ENCODE results near the gene GOPC. TPM values are rescaled to one million over a fixed set of nuclear protein-coding genes. Genes with fewer than 3 reads are reported as not detected.

Gene GOPC
- total RNA-seq, 3 donors from 2014 or later (not counting 1 experiment from before 2014, with no cell fraction given) = 17.5 to 27.7 (median 20.4) TPM

DNA sequence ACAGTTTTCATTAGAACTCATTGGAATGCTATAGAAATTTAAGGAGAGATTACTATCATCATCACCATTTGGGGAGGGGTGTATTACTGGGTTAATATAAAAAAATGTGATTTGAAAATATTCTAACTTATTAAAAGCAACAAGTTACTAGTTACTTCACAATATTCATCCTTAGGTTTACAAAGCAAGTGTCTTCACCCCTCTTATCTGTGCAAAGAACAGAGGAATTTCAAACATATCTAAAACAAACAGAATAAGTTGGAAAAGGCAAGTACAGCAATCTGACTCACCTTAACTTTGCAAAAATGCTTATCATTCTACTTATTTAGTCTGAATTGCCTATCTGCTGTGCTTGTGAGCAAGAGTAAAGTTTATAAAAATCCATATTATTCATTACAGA is 87.0 kb downstream of the GOPC start:
- TF ChIP-seq, protein P1, sequence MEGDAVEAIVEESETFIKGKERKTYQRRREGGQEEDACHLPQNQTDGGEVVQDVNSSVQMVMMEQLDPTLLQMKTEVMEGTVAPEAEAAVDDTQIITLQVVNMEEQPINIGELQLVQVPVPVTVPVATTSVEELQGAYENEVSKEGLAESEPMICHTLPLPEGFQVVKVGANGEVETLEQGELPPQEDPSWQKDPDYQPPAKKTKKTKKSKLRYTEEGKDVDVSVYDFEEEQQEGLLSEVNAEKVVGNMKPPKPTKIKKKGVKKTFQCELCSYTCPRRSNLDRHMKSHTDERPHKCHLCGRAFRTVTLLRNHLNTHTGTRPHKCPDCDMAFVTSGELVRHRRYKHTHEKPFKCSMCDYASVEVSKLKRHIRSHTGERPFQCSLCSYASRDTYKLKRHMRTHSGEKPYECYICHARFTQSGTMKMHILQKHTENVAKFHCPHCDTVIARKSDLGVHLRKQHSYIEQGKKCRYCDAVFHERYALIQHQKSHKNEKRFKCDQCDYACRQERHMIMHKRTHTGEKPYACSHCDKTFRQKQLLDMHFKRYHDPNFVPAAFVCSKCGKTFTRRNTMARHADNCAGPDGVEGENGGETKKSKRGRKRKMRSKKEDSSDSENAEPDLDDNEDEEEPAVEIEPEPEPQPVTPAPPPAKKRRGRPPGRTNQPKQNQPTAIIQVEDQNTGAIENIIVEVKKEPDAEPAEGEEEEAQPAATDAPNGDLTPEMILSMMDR (IDR thresholded peaks at IDR 0.05) = no peak
- H3K36me3 ChIP-seq (ENCODE audit: control insufficient read depth, insufficient read depth, low read length) = no peaks in the 10 kb centered on the region
- H3K4me1 Mint-ChIP-seq = peaks cover 6 to 8% of the 10 kb centered on the region in 2 donors
- intact Hi-C loops (cut with micrococcal nuclease) = no loop called here
- H3K9me3 Mint-ChIP-seq = no peaks in the 10 kb centered on the region
- H3K27ac ChIP-seq (ENCODE audit: low read length) = no peak overlapping the region
- no peaks in the 10 kb centered on the region for H3K27me3 Mint-ChIP-seq (ENCODE audit: low read depth in 2 of 2)
- no peaks in the 10 kb centered on the region for H3K4me1 ChIP-seq (ENCODE audit: control insufficient read depth, insufficient read depth, low read length)
- H3K4me3 ChIP-seq (ENCODE audit: low read length) = no peak overlapping the region
- no peaks in the 10 kb centered on the region for H3K36me3 Mint-ChIP-seq
- ATAC-seq = no peak
- no peak overlapping the region for H3K27ac Mint-ChIP-seq
- H3K9me3 ChIP-seq (ENCODE audit: control insufficient read depth, insufficient read depth, low read length) = no peaks in the 10 kb centered on the region
- H3K27me3 ChIP-seq (ENCODE audit: control insufficient read depth, insufficient read depth, low read length) = no peaks in the 10 kb centered on the region
- no peak for DNase-seq
- no peak overlapping the region for H3K4me3 Mint-ChIP-seq

- Mint-ChIP-seq H3K27me3 (ENCODE audit: low read depth in 2 of 2) (no peaks in the 10 kb centered on the region), H3K9me3 (no peaks in the 10 kb centered on the region), H3K4me1 (peaks cover 6 to 8% of the 10 kb centered on the region in 2 donors), H3K36me3 (no peaks in the 10 kb centered on the region), H3K27ac (no peak overlapping the region), H3K4me3 (no peak overlapping the region)
- Histone ChIP-seq H3K27me3 (ENCODE audit: control insufficient read depth, insufficient read depth, low read length) (no peaks in the 10 kb centered on the region), H3K4me3 (ENCODE audit: low read length) (no peak overlapping the region), H3K4me1 (ENCODE audit: control insufficient read depth, insufficient read depth, low read length) (no peaks in the 10 kb centered on the region), H3K9me3 (ENCODE audit: control insufficient read depth, insufficient read depth, low read length) (no peaks in the 10 kb centered on the region), H3K27ac (ENCODE audit: low read length) (no peak overlapping the region), H3K36me3 (ENCODE audit: control insufficient read depth, insufficient read depth, low read length) (no peaks in the 10 kb centered on the region)
- intact Hi-C loops (cut with micrococcal nuclease) = no loop called here
- no CpG with 5 or more reads among the region's 1 CpG for WGBS (ENCODE audit: insufficient coverage)
- ATAC-seq (no peak), DNase-seq (no peak)
- TF ChIP-seq, protein P1 (IDR thresholded peaks at IDR 0.05) = no peak
Observed at GRCh38 chr6:117514655-117515054, 87.7 kb downstream of the GOPC start.

- H3K9me3 Mint-ChIP-seq = no peaks in the 10 kb centered on the region
- no peaks in the 10 kb centered on the region for H3K36me3 ChIP-seq (ENCODE audit: control insufficient read depth, insufficient read depth, low read length)
- H3K27ac ChIP-seq (ENCODE audit: low read length) = no peak overlapping the region
- no peaks in the 10 kb centered on the region for H3K9me3 ChIP-seq (ENCODE audit: control insufficient read depth, insufficient read depth, low read length)
- 93% methylated on average over 4 of the region's 7 CpGs for WGBS (ENCODE audit: insufficient coverage)
- no peaks in the 10 kb centered on the region for H3K4me1 ChIP-seq (ENCODE audit: control insufficient read depth, insufficient read depth, low read length)
- no peaks in the 10 kb centered on the region for H3K27me3 ChIP-seq (ENCODE audit: control insufficient read depth, insufficient read depth, low read length)
- no peak overlapping the region for H3K4me3 ChIP-seq (ENCODE audit: low read length)
- intact Hi-C loops (cut with micrococcal nuclease) = no loop called here
- no peaks in the 10 kb centered on the region for H3K36me3 Mint-ChIP-seq
- H3K4me3 Mint-ChIP-seq = no peak overlapping the region
- no peak overlapping the region for H3K27ac Mint-ChIP-seq
- TF ChIP-seq, protein P1 (IDR thresholded peaks at IDR 0.05) = no peak
- ATAC-seq (no peak), DNase-seq (no peak)
- H3K27me3 Mint-ChIP-seq (ENCODE audit: low read depth in 2 of 2) = no peaks in the 10 kb centered on the region
- peaks cover 6 to 8% of the 10 kb centered on the region in 2 donors for H3K4me1 Mint-ChIP-seq
Observed at GRCh38 chr6:117513778-117514365, 88.4 kb downstream of the GOPC start.

- Histone ChIP-seq H3K27me3 (ENCODE audit: control insufficient read depth, insufficient read depth, low read length) (no peaks in the 10 kb centered on the region), H3K4me3 (ENCODE audit: low read length) (no peak overlapping the region), H3K9me3 (ENCODE audit: control insufficient read depth, insufficient read depth, low read length) (no peaks in the 10 kb centered on the region), H3K27ac (ENCODE audit: low read length) (no peak overlapping the region), H3K36me3 (ENCODE audit: control insufficient read depth, insufficient read depth, low read length) (no peaks in the 10 kb centered on the region), H3K4me1 (ENCODE audit: control insufficient read depth, insufficient read depth, low read length) (no peaks in the 10 kb centered on the region)
- Mint-ChIP-seq H3K4me3 (no peak overlapping the region), H3K36me3 (no peaks in the 10 kb centered on the region), H3K9me3 (no peaks in the 10 kb centered on the region), H3K27me3 (ENCODE audit: low read depth in 2 of 2) (no peaks in the 10 kb centered on the region), H3K4me1 (peaks cover 6 to 8% of the 10 kb centered on the region in 2 donors), H3K27ac (no peak overlapping the region)
- ATAC-seq (no peak), DNase-seq (no peak)
- WGBS (ENCODE audit: insufficient coverage) = 50% methylated on average over 2 of the region's 2 CpGs
- intact Hi-C loops (cut with micrococcal nuclease) = no loop called here
- TF ChIP-seq, protein P1 (IDR thresholded peaks at IDR 0.05) = no peak
Observed at GRCh38 chr6:117512987-117513573, 89.2 kb downstream of the GOPC start.

All from natural killer cell (primary cell).